Colon (tissue), 2 donors: ENCODE results near the gene NADSYN1.
"Not testable (repeated sequence)": the region's sequence is repeated elsewhere in the genome, so short reads cannot be mapped to it uniquely, and the experiment has no call there.

Experiments
- FAIRE-seq: peaks from 2 replicates; lab custom pipeline; 2012; peaks lifted over from hg19 to GRCh38; lab: Jason Lieb, UNC
- donor health status: control.
- donor health status: control.

Gene NADSYN1

DNA sequence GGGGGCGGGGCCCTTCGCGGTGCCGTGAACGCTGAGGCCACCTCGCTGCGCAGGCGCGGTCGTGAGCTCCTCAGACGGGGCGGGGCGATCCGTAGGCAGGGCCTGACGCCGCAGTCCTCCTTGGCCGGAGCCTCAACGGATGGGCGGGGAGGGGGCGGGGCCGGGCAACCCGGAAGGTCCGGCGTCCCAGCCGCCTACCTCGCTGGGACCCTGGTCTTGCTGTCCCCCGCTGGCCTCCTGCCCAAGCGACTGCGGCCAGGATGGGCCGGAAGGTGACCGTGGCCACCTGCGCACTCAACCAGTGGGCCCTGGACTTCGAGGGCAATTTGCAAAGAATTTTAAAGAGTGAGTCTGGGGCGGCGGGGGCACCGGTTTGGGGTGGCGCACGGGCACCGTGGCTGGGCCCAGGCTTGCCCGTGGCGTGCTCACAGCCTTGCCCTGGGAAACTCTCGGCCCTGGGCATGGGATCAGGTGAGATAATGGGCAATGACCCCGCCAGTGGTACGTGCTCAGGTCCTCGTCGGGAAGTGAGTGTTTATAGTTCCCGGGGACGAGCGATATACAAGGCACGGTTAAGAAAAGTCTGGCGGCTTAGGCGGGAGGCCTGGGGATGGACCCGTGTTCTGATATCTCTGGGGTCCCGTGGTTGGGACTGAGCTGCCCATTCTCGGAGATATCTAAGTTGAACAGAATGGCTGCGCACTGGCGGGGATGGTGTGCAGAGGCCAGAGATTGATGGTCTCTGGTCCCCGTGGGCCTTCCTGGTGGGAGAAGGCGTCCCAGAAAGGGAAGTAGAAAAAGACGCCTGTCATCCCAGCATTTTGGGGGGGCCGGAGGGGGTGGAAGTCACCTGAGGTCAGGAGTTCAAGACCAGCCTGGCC, at the start of gene NADSYN1:
Gene NADSYN1 (plus strand): TSS at position 167 of the 881 bp plus-strand sequence. CDS start 94 bp downstream, at position 261.
- no peak for FAIRE-seq

DNA sequence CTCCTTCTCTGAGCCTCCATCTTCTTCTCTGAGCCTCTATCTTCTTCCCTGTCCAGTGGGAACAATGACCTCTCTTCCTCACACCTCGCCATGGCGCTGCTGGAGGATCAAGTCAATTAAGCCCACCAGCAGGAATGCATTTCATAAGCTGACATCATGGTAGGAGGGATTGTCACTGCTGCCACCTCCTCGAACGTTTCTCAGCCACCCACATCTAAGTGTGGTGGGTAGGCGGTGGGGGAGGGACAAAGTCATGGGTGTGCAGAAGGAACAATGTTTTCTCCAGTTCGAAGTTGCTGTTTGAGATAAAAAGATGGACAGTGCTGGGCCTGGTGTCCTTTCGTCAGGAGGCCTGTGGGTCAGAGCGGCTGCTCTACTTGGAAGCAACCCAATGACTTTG, 48.8 kb upstream of the NADSYN1 start:
- no peak for FAIRE-seq

- FAIRE-seq = no peak
Measured at GRCh38 chr11:71406681-71407080, 46.3 kb upstream of the NADSYN1 start.

- FAIRE-seq = no peak
Measured at GRCh38 chr11:71407356-71407755, 45.6 kb upstream of the NADSYN1 start.

DNA sequence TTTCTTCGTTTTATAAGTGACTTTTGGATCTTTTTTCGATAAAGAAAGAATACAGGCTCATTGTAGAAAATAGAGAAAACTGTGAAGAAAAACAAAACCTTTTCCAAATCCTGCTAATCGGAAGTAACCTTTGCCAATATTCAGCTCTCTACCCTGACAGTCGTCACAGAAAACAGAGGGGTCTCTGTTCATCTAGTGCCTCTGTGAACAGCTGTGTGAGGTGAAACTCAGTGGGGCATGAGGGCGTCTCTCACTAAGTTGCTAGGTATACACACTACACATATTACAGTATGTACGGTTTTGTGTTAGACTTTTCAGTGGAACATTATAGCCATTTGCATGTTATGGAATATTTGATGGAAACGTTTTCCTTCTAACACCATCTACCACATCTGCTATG, 44.2 kb upstream of the NADSYN1 start:
- FAIRE-seq = no peak

GRCh38 chr11:71410363-71410966, 42.5 kb upstream of the NADSYN1 start:
- no peak for FAIRE-seq

DNA sequence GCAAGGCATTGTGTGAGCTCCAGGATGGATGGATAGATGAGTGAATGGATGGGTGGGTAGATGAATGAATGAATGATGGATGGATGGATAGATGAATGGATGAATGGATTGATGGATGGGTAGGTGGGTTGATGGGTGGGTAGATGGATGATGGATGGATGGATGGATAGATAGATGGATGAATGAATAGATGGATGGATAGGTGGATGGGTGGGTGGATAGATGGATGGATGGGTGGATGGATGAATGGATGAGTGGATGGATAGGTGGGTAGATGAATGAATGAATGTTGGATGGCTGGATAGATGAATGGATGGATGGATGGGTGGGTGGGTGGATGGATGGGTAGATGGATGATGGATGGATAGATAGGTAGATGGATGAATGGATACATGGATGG, 38.4 kb upstream of the NADSYN1 start:
- no peak for FAIRE-seq

GRCh38 chr11:71418643-71419042, 34.4 kb upstream of the NADSYN1 start:
- FAIRE-seq = no peak

DNA sequence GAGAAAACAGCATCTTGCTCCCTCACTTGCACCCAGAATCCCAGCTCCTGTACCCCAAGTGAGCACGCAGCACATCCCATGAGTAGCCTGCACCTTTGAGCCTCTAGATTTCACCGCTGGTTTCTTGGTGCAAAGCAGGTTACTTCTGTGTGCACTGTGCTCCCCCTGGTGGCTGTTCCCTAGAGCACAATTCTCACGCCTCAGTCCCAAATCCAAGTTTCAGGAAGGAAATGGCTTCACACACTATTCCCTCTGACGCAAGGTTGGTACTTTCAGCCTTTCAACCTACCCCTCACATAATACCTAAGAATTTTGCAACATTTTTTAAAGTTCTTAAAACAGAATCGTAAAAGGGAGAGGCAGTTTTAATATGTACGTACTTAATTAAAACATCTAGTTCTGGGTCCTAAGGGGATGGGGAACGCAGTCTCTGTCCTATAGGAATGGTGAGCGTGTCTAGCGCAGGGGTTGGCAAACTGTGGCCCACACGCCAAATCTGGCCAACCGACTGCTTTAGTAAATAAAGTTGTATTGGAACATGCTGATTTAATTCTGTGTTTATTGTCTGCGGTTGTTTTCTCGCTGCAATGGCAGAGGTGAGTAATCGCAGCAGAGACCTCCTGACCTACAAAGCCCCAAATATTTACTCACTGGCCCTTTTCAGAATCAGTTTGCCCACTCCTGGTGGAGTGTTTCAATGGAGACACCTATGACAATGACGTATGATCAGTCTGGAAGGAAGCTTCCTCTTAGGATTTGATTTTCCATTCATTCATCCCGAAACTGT, 32.4 kb upstream of the NADSYN1 start:
- no peak for FAIRE-seq

DNA sequence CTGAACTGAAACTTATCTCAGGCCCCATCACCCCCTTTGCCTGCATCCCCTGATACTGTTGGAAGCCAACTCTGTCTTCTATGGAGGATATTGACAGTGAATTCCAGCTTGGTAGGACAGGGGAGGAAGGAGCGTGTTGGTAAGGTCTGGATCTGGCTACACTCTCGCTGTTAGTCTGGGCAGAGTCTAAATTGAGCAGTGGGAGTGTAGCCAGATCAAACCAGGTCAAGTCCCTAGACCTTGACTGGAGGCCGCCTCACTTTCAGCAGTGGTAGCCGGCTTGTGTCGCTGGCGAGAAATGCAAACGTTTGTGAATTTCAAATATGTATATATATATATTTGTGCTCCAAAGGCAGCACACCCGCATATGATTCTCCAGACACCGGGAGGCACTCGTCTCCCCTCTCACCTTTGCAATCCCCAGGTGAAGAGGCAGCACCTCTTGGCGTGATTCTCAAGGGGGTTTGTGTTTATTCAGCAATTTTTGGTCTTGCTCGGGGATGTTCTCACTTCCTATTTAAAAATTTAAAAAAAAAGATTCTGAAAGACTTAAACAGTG, 31.5 kb upstream of the NADSYN1 start:
- no peak for FAIRE-seq

DNA sequence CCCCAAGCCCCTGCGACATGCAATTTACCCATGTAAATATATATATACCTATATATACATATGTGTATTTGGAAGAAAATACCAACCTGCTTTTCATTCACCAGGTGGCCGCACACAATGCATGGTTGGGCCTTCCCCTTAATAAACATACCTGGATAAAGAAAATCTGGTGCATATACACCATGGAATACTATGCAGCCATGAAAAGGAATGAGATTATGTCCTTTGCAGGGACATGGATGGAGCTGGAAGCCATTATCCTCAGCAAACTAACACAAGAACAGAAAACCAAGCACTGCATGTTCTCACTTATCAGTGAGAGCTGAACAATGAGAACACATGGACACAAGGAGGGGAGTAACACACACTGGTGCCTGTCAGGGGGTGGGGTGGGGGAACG, 30.7 kb upstream of the NADSYN1 start:
- FAIRE-seq = not testable (repeated sequence)

- no peak for FAIRE-seq
Measured at GRCh38 chr11:71423181-71423790, 29.7 kb upstream of the NADSYN1 start.

- FAIRE-seq = no peak
Measured at GRCh38 chr11:71425409-71425808, 27.6 kb upstream of the NADSYN1 start.

DNA sequence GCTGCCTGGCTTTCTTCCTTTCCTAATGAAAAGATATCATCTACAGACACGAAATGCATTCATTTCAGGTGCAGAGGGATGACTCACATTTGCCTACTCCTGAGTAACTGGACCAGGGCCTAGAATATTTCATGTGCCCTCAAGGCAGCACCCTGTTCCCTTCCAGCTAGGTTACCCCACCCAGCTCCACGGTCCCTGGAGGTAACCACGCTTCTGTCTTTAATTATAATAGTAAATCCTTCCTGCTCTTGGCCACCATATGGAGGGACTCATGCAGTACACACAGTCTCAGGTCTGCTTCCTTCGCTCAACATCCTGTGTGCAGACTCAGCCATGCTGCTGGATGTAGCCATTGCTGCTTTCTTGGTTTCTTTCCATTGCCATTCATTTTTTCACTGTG, 27.1 kb upstream of the NADSYN1 start:
- no peak for FAIRE-seq

- no peak for FAIRE-seq
Measured at GRCh38 chr11:71426413-71426812, 26.6 kb upstream of the NADSYN1 start.

GRCh38 chr11:71428861-71429435, 24.1 kb upstream of the NADSYN1 start:
- no peak for FAIRE-seq

DNA sequence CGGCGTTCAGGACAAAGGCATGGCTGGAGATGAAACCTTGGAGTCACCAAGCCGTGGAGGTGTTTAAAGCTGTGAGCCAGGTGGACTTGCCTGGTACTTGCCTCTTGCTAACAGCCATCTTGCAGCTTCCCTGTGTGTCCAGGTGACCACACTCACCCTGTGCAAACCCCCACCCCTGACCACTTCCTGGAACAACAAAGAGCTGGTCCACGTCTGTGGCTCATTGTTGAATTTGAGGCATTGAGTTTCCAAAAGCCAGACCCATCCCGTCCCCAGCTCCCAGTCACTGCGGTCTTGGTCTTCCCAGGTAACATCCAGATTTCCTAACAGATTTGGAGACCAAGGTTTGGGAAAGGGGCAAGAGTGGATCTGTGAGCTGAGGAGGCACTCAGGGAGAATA, 23.3 kb upstream of the NADSYN1 start:
- FAIRE-seq = no peak

DNA sequence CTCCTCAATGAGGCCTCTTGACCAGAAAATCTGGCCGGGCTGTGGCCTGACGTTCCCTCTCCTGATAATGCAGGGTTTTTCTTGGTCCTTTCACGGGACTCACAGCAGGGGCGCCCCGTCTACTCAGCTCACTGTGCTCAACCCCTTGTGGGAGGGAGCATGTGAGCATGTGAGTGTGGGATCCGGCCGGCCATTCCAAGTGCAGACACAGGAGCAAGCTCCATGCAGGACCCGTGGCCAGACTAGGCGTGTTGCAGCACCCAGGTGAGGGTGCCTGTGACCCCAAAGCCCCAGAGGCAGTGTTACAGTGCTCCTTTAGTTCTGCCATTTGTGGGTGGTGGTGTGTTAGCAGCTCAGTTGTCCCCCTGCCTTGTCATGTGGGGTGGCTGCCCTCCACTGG, 22.8 kb upstream of the NADSYN1 start:
- no peak for FAIRE-seq

GRCh38 chr11:71431271-71431670, 21.7 kb upstream of the NADSYN1 start:
- no peak for FAIRE-seq

- no peak for FAIRE-seq
Measured at GRCh38 chr11:71432761-71433647, 20.0 kb upstream of the NADSYN1 start.
